Measurements from ENCODE around the gene SP6.

DNA sequence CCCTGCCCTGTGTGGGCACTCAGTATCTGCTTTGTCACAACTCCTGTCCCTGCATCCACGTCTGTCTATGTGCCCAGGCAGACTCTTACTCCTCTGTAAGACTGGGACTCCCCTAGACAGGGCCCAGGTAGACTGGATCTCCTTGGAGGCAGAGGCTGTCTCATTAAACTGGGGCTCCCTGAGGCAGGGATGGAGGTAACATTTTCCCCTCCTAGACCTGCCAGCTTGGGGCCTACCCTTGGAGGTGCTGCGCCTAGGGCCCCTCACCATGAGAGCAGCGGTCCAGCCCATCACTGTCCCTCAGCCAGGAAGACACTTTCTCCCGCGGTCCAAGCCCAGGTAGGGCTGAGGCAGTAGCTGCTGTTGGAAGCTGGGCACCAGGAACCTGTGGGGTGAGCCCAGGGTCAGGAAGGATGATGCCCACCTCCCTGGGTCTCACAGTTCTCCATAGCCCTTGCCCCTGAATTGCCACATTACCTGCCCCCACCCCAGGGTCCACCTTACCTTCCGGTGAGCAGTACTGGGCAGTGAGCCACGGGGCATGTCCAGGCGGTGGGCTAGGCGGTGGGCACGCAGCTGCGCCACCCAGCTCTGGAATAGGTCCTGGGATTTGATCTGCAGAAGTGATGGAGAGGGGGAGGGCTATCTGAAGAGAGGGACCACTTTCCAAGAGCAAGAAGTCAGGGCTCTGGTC lies 32.8 kb downstream of the SP6 start:
- TF ChIP-seq, protein P1, sequence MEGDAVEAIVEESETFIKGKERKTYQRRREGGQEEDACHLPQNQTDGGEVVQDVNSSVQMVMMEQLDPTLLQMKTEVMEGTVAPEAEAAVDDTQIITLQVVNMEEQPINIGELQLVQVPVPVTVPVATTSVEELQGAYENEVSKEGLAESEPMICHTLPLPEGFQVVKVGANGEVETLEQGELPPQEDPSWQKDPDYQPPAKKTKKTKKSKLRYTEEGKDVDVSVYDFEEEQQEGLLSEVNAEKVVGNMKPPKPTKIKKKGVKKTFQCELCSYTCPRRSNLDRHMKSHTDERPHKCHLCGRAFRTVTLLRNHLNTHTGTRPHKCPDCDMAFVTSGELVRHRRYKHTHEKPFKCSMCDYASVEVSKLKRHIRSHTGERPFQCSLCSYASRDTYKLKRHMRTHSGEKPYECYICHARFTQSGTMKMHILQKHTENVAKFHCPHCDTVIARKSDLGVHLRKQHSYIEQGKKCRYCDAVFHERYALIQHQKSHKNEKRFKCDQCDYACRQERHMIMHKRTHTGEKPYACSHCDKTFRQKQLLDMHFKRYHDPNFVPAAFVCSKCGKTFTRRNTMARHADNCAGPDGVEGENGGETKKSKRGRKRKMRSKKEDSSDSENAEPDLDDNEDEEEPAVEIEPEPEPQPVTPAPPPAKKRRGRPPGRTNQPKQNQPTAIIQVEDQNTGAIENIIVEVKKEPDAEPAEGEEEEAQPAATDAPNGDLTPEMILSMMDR (conservative IDR thresholded peaks at IDR 0.05), result no peak
- TF ChIP-seq ZFX (IDR thresholded peaks at IDR 0.05), result no peak
